ENCODE measurements around the gene RTF2.

Gene RTF2

DNA sequence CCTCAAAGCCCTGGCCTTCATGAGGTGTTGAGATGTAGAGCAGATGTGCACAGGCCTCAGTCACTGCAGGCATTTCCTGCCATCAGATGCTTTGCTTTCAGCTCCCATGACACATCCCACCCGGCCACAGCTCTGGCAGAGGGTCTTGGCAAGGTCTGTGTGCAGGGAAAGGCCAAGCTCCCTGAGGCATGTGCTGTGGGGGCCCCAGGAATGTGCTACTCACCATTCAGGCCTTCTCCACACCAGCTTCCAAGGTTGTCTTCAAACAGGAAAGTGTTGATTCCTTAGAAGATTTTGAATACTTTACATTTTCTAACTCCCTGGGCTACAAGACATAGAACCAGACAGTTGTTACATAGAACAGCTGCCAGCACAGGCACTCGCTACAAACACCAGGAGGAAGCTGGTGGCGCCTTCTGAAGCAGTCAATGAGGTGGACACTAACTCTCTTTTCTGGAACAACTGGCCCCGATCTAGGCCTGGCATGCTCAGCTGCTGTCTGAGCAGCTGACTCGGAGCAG lies 28.6 kb upstream of the RTF2 start:
- no peak for DNase-seq

DNA sequence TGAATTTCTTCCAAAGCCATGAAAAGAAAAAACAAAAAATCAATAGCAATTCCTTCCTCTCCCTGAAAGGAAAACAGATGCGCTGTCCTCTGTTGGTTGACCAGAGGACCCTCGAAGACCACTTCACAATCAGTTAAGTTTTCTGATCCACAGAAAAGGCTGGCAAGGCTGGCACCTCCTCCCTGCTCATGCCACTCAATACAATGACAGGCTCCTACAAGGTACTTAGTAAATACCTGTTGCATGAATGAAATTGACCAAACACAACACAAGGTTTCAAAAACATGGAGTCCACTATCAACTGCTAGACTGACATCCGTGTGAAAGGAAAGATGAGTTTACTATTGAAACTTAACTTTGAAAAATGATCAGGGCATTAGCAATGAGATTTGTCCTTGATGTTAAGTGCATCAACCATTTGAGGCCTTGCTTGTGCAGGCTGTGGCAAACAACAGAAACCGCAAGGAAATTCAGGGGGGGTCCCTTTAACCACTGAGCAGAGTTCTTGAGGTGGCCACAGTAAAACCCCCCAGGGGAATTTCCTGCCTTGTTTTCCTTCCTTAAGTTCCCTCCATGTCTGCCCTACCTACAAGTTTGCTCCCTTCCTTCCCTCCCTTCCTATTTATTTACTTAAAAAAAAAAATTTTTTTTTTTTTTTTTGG lies 27.9 kb upstream of the RTF2 start:
- DNase-seq: peak; percentile 13

DNA sequence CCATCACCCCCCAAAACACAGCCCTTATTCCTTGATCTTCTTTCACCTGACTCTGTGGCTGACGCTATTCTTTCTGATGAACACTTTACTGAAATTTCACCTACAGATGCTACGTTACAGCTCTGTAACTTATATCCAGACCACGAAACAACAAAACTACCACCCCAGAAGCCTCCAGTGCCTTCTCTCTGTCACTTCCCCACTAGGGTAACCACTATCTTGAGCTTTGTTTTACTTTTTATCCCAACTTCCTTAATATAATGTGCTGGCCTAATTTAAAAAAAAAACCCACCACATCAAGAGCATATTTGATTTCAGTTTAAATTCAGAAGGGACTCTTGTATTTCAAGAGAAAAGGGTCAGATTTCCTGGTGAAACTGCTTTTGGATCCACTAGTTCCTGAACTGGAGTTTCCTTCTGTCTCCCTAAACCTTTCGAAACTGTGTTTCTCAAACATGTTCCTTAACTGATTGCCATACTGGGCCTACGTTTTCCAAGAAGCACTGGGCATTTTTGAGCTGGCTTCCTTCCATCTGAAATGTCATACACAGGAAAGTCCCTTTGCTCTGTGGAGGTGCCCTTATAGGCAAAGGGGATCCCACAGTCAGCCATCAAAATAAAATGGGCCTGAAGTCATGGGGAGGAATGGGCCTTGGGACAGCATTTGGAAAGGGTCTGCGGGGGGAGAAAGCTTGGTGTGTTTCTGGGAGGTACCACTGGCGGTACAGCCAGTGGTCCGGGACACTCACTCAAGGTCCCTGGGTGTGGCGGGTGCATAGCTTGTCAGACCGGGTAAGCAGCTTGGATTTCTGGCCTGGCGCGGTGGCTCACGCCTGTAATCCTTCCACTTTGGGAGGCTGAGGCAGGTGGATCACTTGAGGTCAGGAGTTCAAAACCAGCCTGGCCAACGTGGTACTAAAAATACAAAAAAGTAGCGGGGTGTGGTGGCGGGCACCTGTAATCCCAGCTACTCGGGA lies 25.8 kb upstream of the RTF2 start:
- DNase-seq: no peak

DNA sequence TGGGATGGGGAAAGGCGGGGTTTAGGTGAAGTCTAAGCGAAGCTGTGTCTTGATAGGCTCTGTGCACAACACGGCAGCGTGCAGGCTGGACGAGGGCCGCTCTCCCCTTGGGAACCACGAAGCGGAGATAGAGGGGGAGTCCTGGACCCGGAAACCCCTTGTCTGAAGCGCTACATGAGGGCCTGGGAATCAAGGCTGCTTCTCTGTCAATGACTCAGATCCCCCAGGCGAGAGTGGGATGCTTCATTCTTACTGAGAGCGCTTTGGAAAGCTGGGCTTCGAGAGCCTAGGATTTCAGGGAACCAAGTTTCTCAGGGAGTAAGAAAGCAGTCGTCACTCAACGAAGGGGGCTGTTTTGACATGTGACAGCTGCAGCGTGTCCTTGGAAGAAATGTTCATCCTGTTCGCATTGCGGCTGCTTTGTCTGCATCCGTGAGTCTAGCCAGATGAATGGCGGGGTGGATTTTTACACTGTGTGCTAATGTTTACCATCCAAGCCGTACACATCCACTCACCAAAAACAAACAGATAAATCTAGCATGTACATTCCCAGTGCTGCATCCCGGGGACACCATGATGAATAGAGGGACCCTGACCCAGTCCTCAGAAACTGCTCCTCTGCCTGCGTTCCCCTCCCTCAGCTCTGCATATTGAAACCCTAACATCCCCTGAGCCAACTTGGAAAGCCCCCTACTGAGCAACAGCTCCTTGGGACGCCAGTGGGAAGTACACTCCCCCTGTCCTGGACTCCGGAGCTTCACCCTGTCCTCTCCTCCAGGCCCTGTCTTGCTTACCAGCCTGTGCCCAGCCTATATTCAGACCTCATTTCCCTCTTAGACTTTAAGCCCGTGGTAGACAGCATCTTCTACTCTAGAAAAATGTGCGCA lies 24.5 kb upstream of the RTF2 start:
- no peak for DNase-seq

DNA sequence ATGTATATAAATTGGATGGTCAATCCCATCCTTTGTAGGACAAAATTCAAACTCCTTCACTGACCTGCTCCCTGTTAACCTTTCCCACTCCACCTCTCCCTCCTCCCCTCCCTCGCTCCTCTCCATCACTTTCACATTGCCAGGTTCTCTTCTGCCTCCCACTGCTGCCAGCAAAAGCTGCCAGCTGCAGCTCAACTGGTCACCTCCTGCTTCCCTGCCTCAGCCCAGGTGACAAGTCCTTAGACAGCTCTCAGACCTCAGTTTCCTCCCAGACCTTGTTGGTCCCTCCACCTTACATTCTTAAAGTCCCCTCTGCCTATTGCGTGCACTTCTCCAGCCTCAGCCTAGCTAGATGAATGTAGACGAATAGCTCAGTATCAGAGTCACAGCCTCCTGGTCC lies 23.3 kb upstream of the RTF2 start:
- DNase-seq: no peak

DNA sequence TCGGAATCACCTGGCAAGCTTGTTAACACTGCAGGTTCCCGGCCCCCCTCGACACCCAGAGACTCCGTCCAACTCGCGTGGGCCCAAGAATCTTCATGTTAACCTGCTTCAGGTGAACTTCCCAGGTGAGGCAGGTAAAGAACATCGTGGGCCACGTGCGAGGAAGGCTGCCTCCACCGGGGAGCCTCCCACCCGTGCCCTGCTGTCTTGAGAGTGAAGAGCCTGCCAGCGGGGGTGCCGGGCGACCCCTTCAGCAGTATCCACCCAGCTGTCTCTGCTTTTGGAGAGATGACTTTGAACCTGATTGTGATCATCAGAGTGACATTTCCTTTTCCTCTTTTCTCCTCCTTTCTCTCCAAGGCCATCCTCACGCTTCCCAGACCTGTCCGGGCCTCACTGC lies 22.9 kb upstream of the RTF2 start:
- DNase-seq: no peak

DNA sequence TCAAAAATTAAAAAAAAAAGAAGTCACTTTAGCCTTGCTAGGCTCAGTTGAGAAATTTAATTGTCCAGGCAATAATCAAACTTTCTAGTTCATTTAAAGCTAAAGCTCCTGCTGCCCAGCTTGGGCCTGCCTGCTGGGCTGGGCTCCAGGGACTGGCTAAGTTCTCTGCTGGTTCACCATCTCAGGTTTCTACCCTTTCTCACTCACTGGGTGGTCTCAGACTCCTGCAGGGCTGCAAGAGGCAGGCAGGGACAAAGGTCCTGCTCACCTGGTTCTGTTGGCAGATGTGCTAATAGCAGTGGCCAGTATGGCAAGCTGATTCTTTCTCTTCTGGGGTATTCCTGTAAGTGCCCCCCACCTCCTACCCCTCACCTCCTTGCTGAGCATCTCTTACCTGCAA lies 21.2 kb upstream of the RTF2 start:
- no peak for DNase-seq

DNA sequence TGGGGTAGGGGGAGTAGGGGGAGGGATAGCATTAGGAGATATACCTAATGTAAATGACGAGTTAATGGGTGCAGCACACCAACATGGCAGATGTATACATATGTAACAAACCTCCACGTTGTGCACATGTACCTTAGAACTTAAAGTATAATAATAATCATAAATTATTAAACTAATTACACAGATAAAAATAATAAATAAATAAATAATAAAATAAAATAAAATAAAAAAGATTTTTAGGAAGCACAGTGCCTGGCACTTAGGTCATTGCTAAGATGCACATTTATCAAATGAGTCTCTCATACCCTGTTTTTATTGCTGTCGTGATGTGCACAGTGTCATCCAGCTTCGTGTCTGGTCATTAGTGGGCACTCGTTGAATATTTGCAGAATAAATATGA lies 19.0 kb upstream of the RTF2 start:
- no peak for DNase-seq

DNA sequence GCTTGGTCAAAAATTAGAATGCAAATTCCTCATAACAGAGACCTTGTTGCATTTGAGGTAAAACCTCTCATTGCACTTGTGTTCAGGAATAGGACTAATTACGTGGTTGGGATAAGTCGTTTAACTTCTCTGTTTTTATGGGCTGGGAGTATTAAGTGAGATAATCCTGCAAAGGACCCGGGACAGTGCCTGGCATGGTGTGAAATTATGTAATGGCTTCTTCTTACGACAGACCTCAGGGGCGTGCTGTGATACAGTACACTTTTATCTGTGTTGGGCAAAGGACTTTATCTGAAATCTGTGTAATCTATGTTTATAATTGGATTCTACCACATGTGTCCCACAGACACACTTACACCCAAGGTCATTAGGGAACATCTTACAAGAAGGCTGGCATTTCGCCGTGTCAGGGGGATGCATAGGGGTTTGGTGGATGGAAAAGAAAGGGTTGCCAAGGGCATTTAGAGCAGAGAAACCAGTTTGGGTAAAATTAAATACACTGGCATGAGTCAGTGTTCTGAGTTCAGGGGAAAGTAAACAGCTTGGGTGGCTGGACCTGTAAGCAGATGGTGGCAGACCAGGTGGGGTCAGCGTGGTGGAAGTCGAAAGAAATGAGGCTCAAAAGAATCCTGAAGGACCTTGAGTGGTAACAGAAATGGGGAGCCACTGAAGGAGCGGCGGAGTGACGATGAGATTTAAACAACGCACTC lies 17.2 kb upstream of the RTF2 start:
- DNase-seq: no peak

DNA sequence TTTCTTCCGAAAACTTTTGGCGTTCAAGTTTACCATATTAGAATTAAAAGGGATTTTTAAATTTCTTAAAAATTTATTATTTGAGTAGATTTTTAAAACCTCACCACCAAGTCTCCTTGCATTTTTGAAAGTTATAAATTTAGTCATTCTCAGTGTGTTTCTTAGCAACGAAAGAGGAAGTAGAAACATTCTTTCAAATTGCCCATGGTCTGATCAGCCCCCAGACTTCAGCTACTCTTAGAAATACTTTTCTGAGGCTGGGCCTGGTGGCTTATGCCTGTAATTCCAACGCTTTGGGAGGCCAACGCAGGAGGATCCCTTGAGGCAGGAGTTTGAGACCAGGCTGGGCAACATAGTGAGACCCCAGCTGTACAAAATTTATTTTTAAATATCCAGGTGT lies 15.1 kb upstream of the RTF2 start:
- DNase-seq: no peak

DNA sequence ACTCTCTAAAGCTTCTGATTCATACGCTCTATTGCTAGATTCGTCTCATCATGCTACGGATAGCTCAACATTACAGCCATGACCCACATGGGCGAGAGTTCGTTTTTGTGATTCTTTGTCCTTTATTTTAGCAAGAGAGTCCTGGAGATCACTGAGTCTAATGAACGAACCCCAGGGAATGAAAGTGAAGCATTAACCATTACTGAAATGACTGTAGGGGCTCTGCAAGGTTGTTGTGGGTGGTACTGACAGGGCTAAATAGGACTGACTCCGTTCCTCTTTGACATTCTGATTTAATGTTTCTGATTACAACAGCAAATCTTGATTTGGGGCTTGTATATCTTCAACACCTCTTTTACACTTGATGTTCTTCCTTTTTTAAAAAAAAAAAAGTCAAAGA lies 13.7 kb upstream of the RTF2 start:
- no peak for DNase-seq

DNA sequence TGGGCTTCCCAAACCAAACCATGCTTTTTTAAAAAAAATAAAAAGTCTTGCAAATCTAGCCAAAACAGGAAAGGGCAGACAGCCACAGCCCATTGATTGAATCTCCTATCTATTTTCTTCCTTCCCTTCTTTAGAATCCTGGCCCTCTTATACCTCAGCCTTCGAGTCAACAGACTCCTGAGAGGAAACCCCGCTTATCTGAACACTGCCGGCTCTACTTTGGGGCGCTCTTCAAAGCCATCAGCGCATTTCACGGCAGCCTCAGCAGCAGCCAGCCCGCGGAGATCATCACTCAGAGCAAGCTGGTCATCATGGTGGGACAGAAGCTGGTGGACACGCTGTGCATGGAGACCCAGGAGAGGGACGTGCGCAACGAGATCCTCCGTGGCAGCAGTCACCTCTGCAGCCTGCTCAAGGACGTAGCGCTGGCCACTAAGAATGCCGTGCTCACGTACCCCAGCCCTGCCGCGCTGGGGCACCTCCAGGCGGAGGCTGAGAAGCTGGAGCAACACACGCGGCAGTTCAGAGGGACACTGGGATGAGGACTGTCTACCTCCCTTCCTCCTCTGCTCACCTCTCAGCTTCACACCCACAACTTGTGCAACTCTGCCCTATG lies 10.1 kb upstream of the RTF2 start:
- no peak for DNase-seq

DNA sequence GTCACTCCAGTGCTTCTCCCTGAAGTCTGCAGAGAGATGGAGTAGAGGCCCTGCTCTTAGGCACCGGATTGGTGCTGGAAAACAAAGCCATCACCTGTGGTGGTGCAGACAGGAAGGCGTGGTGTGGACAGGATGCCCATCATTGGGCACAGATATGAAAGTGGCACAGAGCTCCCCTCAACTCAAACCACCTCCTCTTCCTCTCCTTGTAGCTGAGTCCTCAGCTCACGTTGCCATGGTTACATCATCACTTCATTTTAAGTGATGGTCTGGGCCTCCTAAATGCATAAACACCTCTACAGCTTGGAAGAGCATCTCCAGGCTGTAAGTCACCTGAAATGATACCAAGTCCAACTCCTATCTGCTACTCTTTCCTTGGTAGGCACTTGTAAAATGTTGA lies 8.0 kb upstream of the RTF2 start:
- no peak for DNase-seq

DNA sequence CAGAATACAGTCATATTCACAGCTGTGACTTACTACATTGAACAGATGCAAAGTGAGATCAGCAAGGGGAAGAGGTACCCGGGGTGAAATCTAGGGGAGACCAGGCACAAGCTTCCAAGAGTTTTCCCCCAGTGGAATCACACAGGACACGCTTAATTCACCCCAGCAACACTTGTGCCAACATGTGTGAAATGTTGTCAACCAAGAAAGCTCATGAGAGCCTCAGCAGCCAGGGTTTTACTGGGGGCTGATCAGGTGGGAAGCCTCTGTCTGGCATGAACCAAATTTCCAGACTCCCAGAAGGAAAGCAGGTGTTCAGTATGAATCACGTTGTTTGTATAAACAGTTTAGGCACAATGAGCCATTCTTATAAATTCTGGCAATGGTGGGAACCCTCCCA lies 6.9 kb upstream of the RTF2 start:
- no peak for DNase-seq

DNA sequence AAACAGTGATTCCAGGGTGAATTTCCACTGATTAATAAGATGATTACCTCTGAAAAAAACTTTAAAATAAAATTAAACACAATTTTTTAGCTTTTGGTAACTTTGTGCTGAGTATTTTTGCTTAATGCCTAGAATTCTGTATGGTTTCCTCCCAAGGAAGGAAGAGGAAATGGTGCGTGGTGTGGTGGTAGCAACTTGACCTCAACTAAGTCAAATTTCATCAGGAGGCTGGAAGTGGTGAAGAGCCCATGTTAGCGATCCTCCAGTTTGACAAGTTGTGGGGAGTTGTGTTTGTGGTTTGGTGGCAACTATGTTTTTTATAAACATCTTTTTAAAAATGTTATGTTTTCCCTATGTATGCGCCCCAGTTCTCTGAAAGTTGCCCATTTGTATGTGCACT lies 5.0 kb upstream of the RTF2 start:
- no peak for DNase-seq

DNA sequence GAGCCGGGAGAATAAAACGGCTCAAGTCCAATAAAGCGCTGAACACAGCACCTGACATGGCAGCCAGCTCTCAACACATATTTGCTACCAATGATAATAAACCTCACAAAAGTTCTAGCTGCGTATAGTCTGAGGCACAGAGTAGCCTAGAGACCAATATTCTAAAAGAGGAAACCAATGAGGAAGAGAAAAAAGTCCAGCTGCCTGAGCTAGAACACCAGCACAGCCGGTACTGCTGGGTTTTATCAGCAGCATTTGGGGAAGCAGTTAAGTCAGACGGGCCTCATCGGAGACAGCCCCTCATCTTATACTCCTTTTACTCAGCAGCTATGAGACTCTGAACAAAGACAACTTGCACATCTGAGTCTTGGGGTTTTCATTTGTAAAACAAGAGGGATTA lies 2.4 kb upstream of the RTF2 start:
- DNase-seq: no peak

DNA sequence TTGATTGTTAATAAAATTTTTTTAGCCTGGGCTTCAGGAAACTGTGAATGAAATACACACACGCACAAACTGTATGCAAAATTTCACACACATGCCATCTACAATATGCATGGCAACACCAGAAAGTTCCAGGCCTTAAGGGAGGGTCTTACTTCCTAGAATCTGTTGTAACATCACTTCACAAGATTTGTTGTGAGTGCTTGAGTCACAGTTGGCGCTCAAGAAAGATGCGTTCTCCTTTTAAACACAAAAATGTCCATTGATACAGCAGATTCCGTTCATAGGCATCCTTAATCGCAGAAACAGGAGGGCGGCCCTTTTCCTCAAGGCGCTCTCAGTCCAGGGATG lies 485 bp upstream of the RTF2 start:
- DNase-seq: no peak

DNA sequence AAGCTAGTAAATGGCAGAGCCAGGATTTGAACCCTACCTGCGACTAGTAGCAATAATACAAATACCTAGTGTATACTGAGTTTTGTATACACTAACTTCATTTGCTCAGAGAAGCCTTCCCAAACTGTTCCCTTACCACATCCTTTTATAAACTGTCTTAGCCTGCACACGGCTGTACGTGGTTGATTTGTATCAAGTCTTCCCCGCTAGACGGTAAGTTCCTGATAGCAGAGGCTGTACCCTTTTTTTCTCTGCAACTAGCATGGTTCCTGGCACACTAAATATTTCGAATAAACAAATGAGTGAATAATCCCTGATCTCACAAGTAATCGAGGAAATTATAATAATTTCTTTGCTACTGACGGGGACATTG lies 636 bp downstream of the RTF2 start:
- DNase-seq: no peak

DNA sequence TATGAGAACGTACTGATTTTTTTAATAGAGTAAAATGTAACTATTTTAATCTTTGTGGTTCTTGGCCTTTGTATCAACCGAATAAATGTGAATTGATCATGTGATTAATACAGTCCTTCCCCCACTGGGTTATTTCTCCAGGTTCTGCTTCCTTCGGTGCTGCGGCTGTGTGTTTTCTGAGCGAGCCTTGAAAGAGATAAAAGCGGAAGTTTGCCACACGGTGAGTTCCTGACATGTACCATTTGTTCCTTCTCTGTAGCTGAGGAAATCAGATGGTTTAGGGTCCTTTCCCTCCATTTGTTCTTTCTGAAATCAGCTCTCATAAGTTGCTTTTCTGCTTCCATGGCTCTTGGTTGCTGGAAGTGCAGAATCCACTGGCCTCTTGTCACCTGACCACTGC lies 15.5 kb downstream of the RTF2 start:
- DNase-seq: no peak

DNA sequence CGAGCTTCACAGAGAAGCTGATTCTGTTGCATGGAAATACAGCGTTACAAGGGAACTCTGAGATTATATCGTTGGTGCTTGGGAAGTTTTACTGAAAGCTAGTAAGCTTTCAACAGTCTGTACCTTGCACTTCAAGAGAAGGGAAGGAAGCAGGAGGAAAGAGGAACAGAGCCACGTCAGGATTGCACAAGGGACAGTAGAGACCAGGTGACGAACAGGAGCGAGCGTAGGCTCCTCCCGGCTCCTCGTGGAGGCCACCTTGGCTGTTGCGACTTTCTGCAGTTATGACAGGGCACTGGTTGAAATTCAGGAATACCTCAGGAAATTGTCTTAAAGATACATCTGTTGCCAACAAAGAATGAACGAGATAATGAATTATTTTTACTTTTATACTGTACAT lies 18.8 kb downstream of the RTF2 start:
- DNase-seq: no peak

DNA sequence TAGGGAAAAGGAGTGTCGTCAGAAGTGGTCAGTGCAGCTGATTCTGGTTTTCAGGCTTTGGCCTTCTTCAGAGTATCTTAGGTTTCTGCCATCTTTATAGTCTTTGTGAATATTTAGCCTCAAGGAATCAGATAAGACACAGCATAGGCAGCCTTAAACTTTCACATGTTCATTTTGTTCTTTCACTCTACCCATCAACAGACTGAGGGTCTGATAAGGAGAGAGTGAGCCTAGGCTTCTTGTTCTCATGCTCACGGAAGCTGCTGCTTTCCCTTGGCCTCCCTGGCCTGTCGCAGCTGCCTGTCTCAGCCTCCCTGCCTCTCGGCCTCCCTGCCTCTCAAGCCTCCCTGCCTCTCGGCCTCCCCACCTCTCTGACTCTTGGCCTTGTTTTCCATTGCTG lies 20.1 kb downstream of the RTF2 start:
- DNase-seq: no peak

DNA sequence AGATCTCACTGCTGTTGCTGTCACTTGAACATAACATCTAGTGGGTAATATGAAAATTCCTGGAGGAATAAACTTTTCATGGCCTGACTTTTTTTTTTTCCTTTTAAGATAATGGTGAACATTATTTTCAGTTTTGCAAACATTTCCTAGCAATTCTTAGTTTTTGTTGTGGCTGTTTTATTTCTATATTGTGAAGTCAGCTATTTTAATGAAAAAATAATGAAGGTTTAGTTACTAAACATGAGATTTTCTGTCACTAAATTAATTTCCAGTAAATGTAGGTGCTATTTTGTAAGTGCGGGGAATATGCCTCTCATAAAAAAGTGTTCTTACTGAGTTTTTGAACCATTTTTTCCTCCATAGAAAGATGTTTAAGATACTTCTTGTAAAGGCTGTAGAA lies 32.7 kb downstream of the RTF2 start:
- DNase-seq: no peak

Data from effector CD8-positive, alpha-beta T cell (primary cell).